SK-N-MC (cell line): Measurements from ENCODE around the gene MAP9.

Experiments used
- EZH2 ChIP-seq: fragments of 200-600 bp; sonication (generic); IDR thresholded peaks from one replicate; pipeline ENCODE4 v1.6.1; 2017; ENCODE audit warnings: antibody characterized with exemption
- FOXP2 ChIP-seq: optimal IDR thresholded peaks from 2 replicates; pipeline ENCODE3; 2011; ENCODE audit warnings: mild to moderate bottlenecking, moderate library complexity; ENCODE audit not compliant: insufficient read depth; ENCODE audit errors: extremely low read length, control extremely low read depth
- POLR2AphosphoS5 ChIP-seq: IDR thresholded peaks from 2 replicates; pipeline ENCODE4 v1.6.1; 2012; ENCODE audit warnings: mild to moderate bottlenecking, low read depth, low read length, borderline replicate concordance

DNA sequence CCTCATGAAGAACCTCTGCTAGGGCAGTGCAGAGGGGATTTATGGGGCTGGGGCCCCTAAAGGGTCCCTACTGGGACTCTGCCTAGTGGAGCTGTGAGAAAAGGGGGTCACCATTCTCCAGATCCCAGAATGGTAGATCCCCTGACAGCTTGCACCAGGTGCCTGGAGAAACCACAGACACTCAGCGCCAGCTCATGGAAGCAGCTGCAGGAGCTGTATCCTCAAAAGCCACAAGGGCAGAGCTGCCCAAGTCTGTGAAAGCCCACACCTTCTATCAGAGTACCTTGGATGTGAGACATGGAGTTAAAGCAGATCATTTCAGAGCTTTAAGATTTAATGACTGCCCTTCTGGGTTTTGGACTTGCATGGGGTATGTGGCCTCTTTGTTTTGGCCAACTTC, 38.6 kb downstream of the MAP9 start:
- no peak for TF ChIP-seq POLR2AphosphoS5
- TF ChIP-seq EZH2 = no peak
- no peak for TF ChIP-seq FOXP2
